Measurements from ENCODE around the gene EZH1. TPM values are rescaled to one million over a fixed set of nuclear protein-coding genes. Genes with fewer than 3 reads are reported as not detected.

Gene EZH1
- total and polyA plus RNA-seq, 7 donors: 5.3 to 68.1 (median 41.5) TPM

- no peaks in the 10 kb centered on the region for H3K9me3 ChIP-seq
- no peak overlapping the region for H3K4me3 ChIP-seq
- WGBS, 2 donors: 67 to 71% methylated on average over 2 of the region's 2 CpGs
- peaks cover 0 to 28% (median 24%) of the 10 kb centered on the region in 4 donors for H3K4me1 ChIP-seq
- no peaks in the 10 kb centered on the region for H3K36me3 ChIP-seq
- H3K27ac ChIP-seq: no peak overlapping the region
- no peaks in the 10 kb centered on the region for H3K27me3 ChIP-seq
- no peak for DNase-seq
- intact Hi-C loops (cut with DNase I): no loop called here
- no peak for TF ChIP-seq EP300 (IDR thresholded peaks at IDR 0.05)
- TF ChIP-seq POLR2AphosphoS5 (IDR thresholded peaks at IDR 0.05): no peak
- no peak for TF ChIP-seq CTCF (IDR thresholded peaks at IDR 0.05)
- TF ChIP-seq POLR2A (IDR thresholded peaks at IDR 0.05): no peak
Observed at GRCh38 chr17:42655528-42655927, 89.3 kb downstream of the EZH1 start.

GRCh38 chr17:42653179-42654124, 91.4 kb downstream of the EZH1 start:
- no peaks in the 10 kb centered on the region for H3K36me3 ChIP-seq
- 29 to 31% methylated on average over 42 of the region's 42 CpGs for WGBS, 2 donors
- H3K27me3 ChIP-seq: no peaks in the 10 kb centered on the region
- H3K4me3 ChIP-seq: peak overlapping the region; percentile 18 to 46 (median 40)
- DNase-seq: peak; percentile 92
- H3K4me1 ChIP-seq: peaks cover 0 to 15% (median 11%) of the 10 kb centered on the region in 4 donors
- H3K9me3 ChIP-seq: no peaks in the 10 kb centered on the region
- H3K27ac ChIP-seq: peak overlapping the region; percentile 80 to 88 (median 85)
- TF ChIP-seq CTCF (IDR thresholded peaks at IDR 0.05) (no peak), POLR2A (IDR thresholded peaks at IDR 0.05) (no peak), EP300 (IDR thresholded peaks at IDR 0.05) (peak in 1 of 4 donors; percentile 8), POLR2AphosphoS5 (IDR thresholded peaks at IDR 0.05) (peak; percentile 23 to 70 (median 60))
- intact Hi-C loops (cut with DNase I): loop anchor here (1.0 to 5.0 kb wide), 2 partner anchors 44 to 76 kb away; partner anchors contain the start of genes PSMC3IP, RETREG3 and TUBG1

- 73 to 74% methylated on average over 4 of the region's 4 CpGs for WGBS, 2 donors
- intact Hi-C loops (cut with DNase I): loop anchor here (5.0 kb wide), 1 partner anchor 74 kb away; the partner anchor contains the start of gene PSMC3IP
- TF ChIP-seq EP300 (IDR thresholded peaks at IDR 0.05) (no peak), POLR2AphosphoS5 (IDR thresholded peaks at IDR 0.05) (no peak), POLR2A (IDR thresholded peaks at IDR 0.05) (no peak), CTCF (IDR thresholded peaks at IDR 0.05) (no peak)
- Histone ChIP-seq H3K4me3 (no peak overlapping the region), H3K27ac (no peak overlapping the region), H3K4me1 (peaks cover 0 to 15% (median 11%) of the 10 kb centered on the region in 4 donors), H3K27me3 (no peaks in the 10 kb centered on the region), H3K9me3 (no peaks in the 10 kb centered on the region), H3K36me3 (no peaks in the 10 kb centered on the region)
- DNase-seq: no peak
Observed at GRCh38 chr17:42651392-42651791, 93.4 kb downstream of the EZH1 start.

Small RNA genes lying within 50 kb of the gene (small RNA-seq; reads per million reads assigned to genes)
- gene HMGN2P15: 0 reads per million in 3 donors
- gene MIR6780A: 0 to 0.58 (median 0.11) reads per million in 3 donors

Other genes starting within 250 kb of the EZH1 start
- gene NAGLU, start 208.8 kb downstream of the EZH1 start, total RNA-seq: 10 to 100 TPM; 35.2 to 52.6 (median 45.0) TPM
- 10 to 100 TPM in 2 of 3 donors, 1 to 10 TPM in 1; 9.7 to 33.2 (median 12.6) TPM for gene NAGLU, start 208.8 kb downstream of the EZH1 start, polyA plus RNA-seq
- 1 to 10 TPM in 2 of 4 donors, under 1 TPM in 2; 0.16 to 5.3 (median 0.86) TPM for gene HSD17B1, start 192.1 kb downstream of the EZH1 start, total RNA-seq
- gene HSD17B1, start 192.1 kb downstream of the EZH1 start, polyA plus RNA-seq: 1 to 10 TPM; 1.2 to 1.7 (median 1.4) TPM
- 10 to 100 TPM; 14.3 to 17.5 (median 16.3) TPM for gene COASY, start 182.9 kb downstream of the EZH1 start, total RNA-seq
- 10 to 100 TPM; 48.0 to 98.9 (median 80.7) TPM for gene COASY, start 182.9 kb downstream of the EZH1 start, polyA plus RNA-seq
- gene MLX, start 177.9 kb downstream of the EZH1 start, total RNA-seq: 10 to 100 TPM; 24.7 to 50.5 (median 30.8) TPM
- 100 to 1,000 TPM in 1 of 3 donors, 10 to 100 TPM in 2; 77.1 to 129 (median 97.9) TPM for gene MLX, start 177.9 kb downstream of the EZH1 start, polyA plus RNA-seq
- gene PSMC3IP, start 167.3 kb downstream of the EZH1 start, total RNA-seq: 10 to 100 TPM in 1 of 4 donors, 1 to 10 TPM in 3; 4.6 to 10.3 (median 5.7) TPM
- gene PSMC3IP, start 167.3 kb downstream of the EZH1 start, polyA plus RNA-seq: 1 to 10 TPM; 2.3 to 5.8 (median 2.4) TPM
- gene RETREG3, start 135.7 kb downstream of the EZH1 start, total RNA-seq: 10 to 100 TPM; 47.1 to 82.0 (median 53.7) TPM
- gene RETREG3, start 135.7 kb downstream of the EZH1 start, polyA plus RNA-seq: 10 to 100 TPM in 1 of 3 donors, 1 to 10 TPM in 2; 7.2 to 28.4 (median 7.4) TPM
- gene TUBG1, start 135.4 kb downstream of the EZH1 start, total RNA-seq: 10 to 100 TPM; 22.1 to 35.0 (median 23.9) TPM
- 10 to 100 TPM; 16.2 to 39.2 (median 30.3) TPM for gene TUBG1, start 135.4 kb downstream of the EZH1 start, polyA plus RNA-seq
- gene TUBG2, start 85.8 kb downstream of the EZH1 start, total RNA-seq: 10 to 100 TPM; 28.0 to 57.3 (median 33.6) TPM
- gene TUBG2, start 85.8 kb downstream of the EZH1 start, polyA plus RNA-seq: 1 to 10 TPM; 1.2 to 6.6 (median 4.2) TPM
- gene PLEKHH3, start 68.0 kb downstream of the EZH1 start, total RNA-seq: 10 to 100 TPM; 12.3 to 25.2 (median 20.1) TPM
- 10 to 100 TPM in 1 of 3 donors, 1 to 10 TPM in 2; 4.4 to 14.7 (median 9.6) TPM for gene PLEKHH3, start 68.0 kb downstream of the EZH1 start, polyA plus RNA-seq
- 1 to 10 TPM; 2.3 to 9.2 (median 3.5) TPM for gene CCR10, start 63.2 kb downstream of the EZH1 start, total RNA-seq
- 1 to 10 TPM in 1 of 3 donors, not detected in 2; 1.2 TPM for gene CCR10, start 63.2 kb downstream of the EZH1 start, polyA plus RNA-seq
- 10 to 100 TPM in 3 of 4 donors, 1 to 10 TPM in 1; 7.4 to 46.8 (median 14.9) TPM for gene CNTNAP1, start 62.5 kb downstream of the EZH1 start, total RNA-seq
- 1 to 10 TPM in 1 of 3 donors, under 1 TPM in 2; under 0.01 to 7.7 (median 0.23) TPM for gene CNTNAP1, start 62.5 kb downstream of the EZH1 start, polyA plus RNA-seq
- gene RAMP2, start 16.2 kb upstream of the EZH1 start, total RNA-seq: 10 to 100 TPM; 11.2 to 26.6 (median 18.4) TPM
- 10 to 100 TPM in 2 of 3 donors, 1 to 10 TPM in 1; 2.3 to 21.0 (median 16.7) TPM for gene RAMP2, start 16.2 kb upstream of the EZH1 start, polyA plus RNA-seq
- gene VPS25, start 28.4 kb upstream of the EZH1 start, total RNA-seq: 10 to 100 TPM; 27.1 to 40.3 (median 37.3) TPM
- 100 to 1,000 TPM; 103 to 135 (median 105) TPM for gene VPS25, start 28.4 kb upstream of the EZH1 start, polyA plus RNA-seq
- under 1 TPM in 1 of 4 donors, not detected in 3; 0.28 TPM for gene WNK4, start 35.6 kb upstream of the EZH1 start, total RNA-seq
- 10 to 100 TPM; 13.2 to 14.4 (median 14.0) TPM for gene WNK4, start 35.6 kb upstream of the EZH1 start, polyA plus RNA-seq
- gene COA3, start 53.7 kb upstream of the EZH1 start, total RNA-seq: 100 to 1,000 TPM in 1 of 4 donors, 10 to 100 TPM in 3; 73.4 to 100 (median 98.2) TPM
- 100 to 1,000 TPM; 282 to 382 (median 295) TPM for gene COA3, start 53.7 kb upstream of the EZH1 start, polyA plus RNA-seq
- gene CNTD1, start 53.8 kb upstream of the EZH1 start, total RNA-seq: under 1 TPM in 1 of 4 donors, not detected in 3; 0.33 TPM
- 1 to 10 TPM in 2 of 3 donors, under 1 TPM in 1; 0.42 to 7.2 (median 4.2) TPM for gene CNTD1, start 53.8 kb upstream of the EZH1 start, polyA plus RNA-seq
- 100 to 1,000 TPM; 139 to 215 (median 161) TPM for gene BECN1, start 79.2 kb upstream of the EZH1 start, total RNA-seq
- gene BECN1, start 79.2 kb upstream of the EZH1 start, polyA plus RNA-seq: 100 to 1,000 TPM in 2 of 3 donors, 10 to 100 TPM in 1; 98.8 to 141 (median 131) TPM
- gene PSME3, start 88.4 kb upstream of the EZH1 start, total RNA-seq: 10 to 100 TPM; 34.3 to 69.1 (median 57.5) TPM
- gene PSME3, start 88.4 kb upstream of the EZH1 start, polyA plus RNA-seq: 10 to 100 TPM; 59.5 to 94.9 (median 69.4) TPM
- 1 to 10 TPM; 1.2 to 2.1 (median 1.4) TPM for gene AOC2, start 99.5 kb upstream of the EZH1 start, total RNA-seq
- gene AOC2, start 99.5 kb upstream of the EZH1 start, polyA plus RNA-seq: 1 to 10 TPM in 1 of 3 donors, not detected in 2; 1.2 TPM
- gene AOC3, start 106.2 kb upstream of the EZH1 start, total RNA-seq: 100 to 1,000 TPM in 2 of 4 donors, 10 to 100 TPM in 2; 58.1 to 227 (median 107) TPM
- 10 to 100 TPM in 1 of 3 donors, 1 to 10 TPM in 2; 3.5 to 32.7 (median 5.4) TPM for gene AOC3, start 106.2 kb upstream of the EZH1 start, polyA plus RNA-seq
- gene G6PC1, start 155.8 kb upstream of the EZH1 start, total RNA-seq: not detected
- gene G6PC1, start 155.8 kb upstream of the EZH1 start, polyA plus RNA-seq: under 1 TPM in 1 of 3 donors, not detected in 2; 0.23 TPM
- 10 to 100 TPM; 18.5 to 41.3 (median 25.7) TPM for gene AARSD1, start 219.4 kb upstream of the EZH1 start, total RNA-seq
- gene AARSD1, start 219.4 kb upstream of the EZH1 start, polyA plus RNA-seq: 10 to 100 TPM; 14.6 to 41.5 (median 21.6) TPM
- gene PTGES3L, start 235.0 kb upstream of the EZH1 start, total RNA-seq: 10 to 100 TPM in 1 of 4 donors, 1 to 10 TPM in 3; 6.8 to 13.6 (median 9.5) TPM
- 1 to 10 TPM; 2.1 to 4.8 (median 2.4) TPM for gene PTGES3L, start 235.0 kb upstream of the EZH1 start, polyA plus RNA-seq
- 10 to 100 TPM in 3 of 4 donors, 1 to 10 TPM in 1; 10.0 to 13.8 (median 12.1) TPM for gene RUNDC1, start 235.5 kb upstream of the EZH1 start, total RNA-seq
- 10 to 100 TPM in 2 of 3 donors, 1 to 10 TPM in 1; 8.4 to 14.7 (median 10.2) TPM for gene RUNDC1, start 235.5 kb upstream of the EZH1 start, polyA plus RNA-seq

All from sigmoid colon (tissue), 7 donors.